Neural progenitor cell (in vitro differentiated cells): ENCODE results near the gene RGMA.

Experiments used
- CTCF ChIP-seq: fragments of 200-600 bp; sonication (generic); IDR thresholded peaks from 2 replicates; pipeline ENCODE4 v1.5.1; 2017; ENCODE audit warnings: antibody characterized with exemption, mild to moderate bottlenecking
- EZH2 ChIP-seq: fragments of 200-600 bp; sonication (generic); IDR thresholded peaks from 2 replicates; pipeline ENCODE4 v1.6.1; 2017; ENCODE audit warnings: antibody characterized with exemption, mild to moderate bottlenecking, moderate library complexity
- EZH2phosphoT487 ChIP-seq: fragments of 200-600 bp; sonication (generic); IDR thresholded peaks from 2 replicates; pipeline ENCODE4 v1.6.1; 2017; ENCODE audit warnings: antibody characterized with exemption

- TF ChIP-seq CTCF (no peak), EZH2 (no peak), EZH2phosphoT487 (no peak)
These were observed 44.5 kb downstream of the RGMA start for GRCh38 chr15:93044301-93045190.
